Measurements from ENCODE around the gene ZBP1.

ZBP1 gene

GRCh38 chr20:57653546-57653900 is 33.3 kb upstream of the ZBP1 start:
- H3K27ac Mint-ChIP-seq = no peak overlapping the region
- no peak overlapping the region for H3K4me3 Mint-ChIP-seq
- no peaks in the 10 kb centered on the region for H3K27me3 Mint-ChIP-seq
- H3K9me3 Mint-ChIP-seq = no peaks in the 10 kb centered on the region
- peaks cover 15% of the 10 kb centered on the region for H3K4me1 Mint-ChIP-seq (ENCODE audit: low read depth)
- H3K36me3 Mint-ChIP-seq (ENCODE audit: low read depth) = no peaks in the 10 kb centered on the region

GRCh38 chr20:57652606-57653545 is 32.6 kb upstream of the ZBP1 start:
- H3K27me3 Mint-ChIP-seq = no peaks in the 10 kb centered on the region
- no peaks in the 10 kb centered on the region for H3K9me3 Mint-ChIP-seq
- H3K27ac Mint-ChIP-seq = no peak overlapping the region
- no peaks in the 10 kb centered on the region for H3K36me3 Mint-ChIP-seq (ENCODE audit: low read depth)
- H3K4me3 Mint-ChIP-seq = no peak overlapping the region
- H3K4me1 Mint-ChIP-seq (ENCODE audit: low read depth) = peaks cover 8% of the 10 kb centered on the region

- Mint-ChIP-seq H3K4me3 (no peak overlapping the region), H3K4me1 (ENCODE audit: low read depth) (peaks cover under 1% of the 10 kb centered on the region), H3K36me3 (ENCODE audit: low read depth) (no peaks in the 10 kb centered on the region), H3K27ac (no peak overlapping the region), H3K27me3 (no peaks in the 10 kb centered on the region), H3K9me3 (no peaks in the 10 kb centered on the region)
Measured at GRCh38 chr20:57651881-57652605, 31.8 kb upstream of the ZBP1 start.

GRCh38 chr20:57650756-57651483 is 30.7 kb upstream of the ZBP1 start:
- H3K36me3 Mint-ChIP-seq (ENCODE audit: low read depth) = no peaks in the 10 kb centered on the region
- no peak overlapping the region for H3K27ac Mint-ChIP-seq
- H3K4me3 Mint-ChIP-seq = no peak overlapping the region
- no peaks in the 10 kb centered on the region for H3K27me3 Mint-ChIP-seq
- H3K9me3 Mint-ChIP-seq = no peaks in the 10 kb centered on the region
- no peaks in the 10 kb centered on the region for H3K4me1 Mint-ChIP-seq (ENCODE audit: low read depth)

GRCh38 chr20:57650266-57650665 is 30.0 kb upstream of the ZBP1 start:
- Mint-ChIP-seq H3K4me3 (no peak overlapping the region), H3K4me1 (ENCODE audit: low read depth) (no peaks in the 10 kb centered on the region), H3K27me3 (no peaks in the 10 kb centered on the region), H3K27ac (no peak overlapping the region), H3K9me3 (no peaks in the 10 kb centered on the region), H3K36me3 (ENCODE audit: low read depth) (no peaks in the 10 kb centered on the region)

GRCh38 chr20:57649617-57650015 is 29.4 kb upstream of the ZBP1 start:
- Mint-ChIP-seq H3K4me1 (ENCODE audit: low read depth) (no peaks in the 10 kb centered on the region), H3K27me3 (no peaks in the 10 kb centered on the region), H3K36me3 (ENCODE audit: low read depth) (no peaks in the 10 kb centered on the region), H3K27ac (no peak overlapping the region), H3K4me3 (no peak overlapping the region), H3K9me3 (peaks cover 3% of the 10 kb centered on the region)

- Mint-ChIP-seq H3K4me1 (ENCODE audit: low read depth) (no peaks in the 10 kb centered on the region), H3K9me3 (peaks cover 5% of the 10 kb centered on the region), H3K27ac (no peak overlapping the region), H3K36me3 (ENCODE audit: low read depth) (no peaks in the 10 kb centered on the region), H3K27me3 (no peaks in the 10 kb centered on the region), H3K4me3 (no peak overlapping the region)
Measured at GRCh38 chr20:57648878-57649616, 28.8 kb upstream of the ZBP1 start.

- Mint-ChIP-seq H3K36me3 (ENCODE audit: low read depth) (no peaks in the 10 kb centered on the region), H3K27me3 (no peaks in the 10 kb centered on the region), H3K27ac (no peak overlapping the region), H3K4me1 (ENCODE audit: low read depth) (no peaks in the 10 kb centered on the region), H3K9me3 (peaks cover 8% of the 10 kb centered on the region), H3K4me3 (no peak overlapping the region)
Measured at GRCh38 chr20:57647933-57648785, 27.9 kb upstream of the ZBP1 start.

GRCh38 chr20:57647006-57647932 is 27.0 kb upstream of the ZBP1 start:
- no peak overlapping the region for H3K27ac Mint-ChIP-seq
- H3K4me1 Mint-ChIP-seq (ENCODE audit: low read depth) = no peaks in the 10 kb centered on the region
- no peaks in the 10 kb centered on the region for H3K27me3 Mint-ChIP-seq

GRCh38 chr20:57638895-57639236 is 18.6 kb upstream of the ZBP1 start:
- peaks cover 3% of the 10 kb centered on the region for H3K27me3 Mint-ChIP-seq
- H3K27ac Mint-ChIP-seq = no peak overlapping the region
- H3K9me3 Mint-ChIP-seq = peaks cover 31% of the 10 kb centered on the region
- H3K4me1 Mint-ChIP-seq (ENCODE audit: low read depth) = peaks cover 4% of the 10 kb centered on the region
- H3K4me3 Mint-ChIP-seq = no peak overlapping the region
- no peaks in the 10 kb centered on the region for H3K36me3 Mint-ChIP-seq (ENCODE audit: low read depth)

More at GRCh38 chr20:57647006-57647932, 27.0 kb upstream of the ZBP1 start:
- no peak overlapping the region for H3K4me3 Mint-ChIP-seq
- no peaks in the 10 kb centered on the region for H3K36me3 Mint-ChIP-seq (ENCODE audit: low read depth)
- peaks cover 11% of the 10 kb centered on the region for H3K9me3 Mint-ChIP-seq

- H3K36me3 Mint-ChIP-seq (ENCODE audit: low read depth) = no peaks in the 10 kb centered on the region
- no peak overlapping the region for H3K27ac Mint-ChIP-seq
- peaks cover 32% of the 10 kb centered on the region for H3K9me3 Mint-ChIP-seq
- peaks cover 3% of the 10 kb centered on the region for H3K27me3 Mint-ChIP-seq
- H3K4me1 Mint-ChIP-seq (ENCODE audit: low read depth) = peaks cover 7% of the 10 kb centered on the region
- no peak overlapping the region for H3K4me3 Mint-ChIP-seq
Measured at GRCh38 chr20:57638173-57638894, 18.1 kb upstream of the ZBP1 start.

- Mint-ChIP-seq H3K27me3 (no peaks in the 10 kb centered on the region), H3K36me3 (ENCODE audit: low read depth) (no peaks in the 10 kb centered on the region), H3K4me1 (ENCODE audit: low read depth) (peaks cover 31% of the 10 kb centered on the region), H3K9me3 (peaks cover 32% of the 10 kb centered on the region), H3K4me3 (no peak overlapping the region), H3K27ac (no peak overlapping the region)
Measured at GRCh38 chr20:57633945-57634491, 13.8 kb upstream of the ZBP1 start.
